Measurements from ENCODE around the gene AOPEP. TPM values are rescaled to one million over a fixed set of nuclear protein-coding genes. Genes with fewer than 3 reads are reported as not detected.

The AOPEP gene
- total RNA-seq, 6 experiments from 2014 or later: 36.6 to 110 (median 63.3) TPM

- WGBS (ENCODE audit: insufficient coverage, low coverage, low lambda C conversion rate, missing lambda C conversion rate): 30% methylated on average over 1 of the region's 1 CpG
- intact Hi-C loops (cut with DNase I): no loop called here
- Histone ChIP-seq H3K4me1 (peaks cover 0 to 40% (median 11%) of the 10 kb centered on the region in 4 donors), H3K27me3 (no peaks in the 10 kb centered on the region), H3K4me3 (no peak overlapping the region), H3K27ac (peak overlapping the region; percentile 11 to 20 (median 13)), H3K36me3 (peaks cover 4 to 67% (median 12%) of the 10 kb centered on the region in 4 donors), H3K9me3 (no peaks in the 10 kb centered on the region)
- ATAC-seq: peak in 2 of 4 donors; percentile 2 to 10
- no peak for DNase-seq
- no peak for TF ChIP-seq POLR2A (IDR thresholded peaks at IDR 0.05)
- TF ChIP-seq CTCF (IDR thresholded peaks at IDR 0.05): no peak
Measured at GRCh38 chr9:95076696-95077052, 350.2 kb downstream of the AOPEP start.

GRCh38 chr9:95077053-95077765, 350.7 kb downstream of the AOPEP start:
- H3K9me3 ChIP-seq: no peaks in the 10 kb centered on the region
- DNase-seq (no peak), ATAC-seq (peak; percentile 0 to 15 (median 8))
- H3K4me3 ChIP-seq: no peak overlapping the region
- peaks cover 10 to 73% (median 17%) of the 10 kb centered on the region in 4 donors for H3K36me3 ChIP-seq
- WGBS (ENCODE audit: insufficient coverage, low coverage, low lambda C conversion rate, missing lambda C conversion rate): 31% methylated on average over 7 of the region's 18 CpGs
- intact Hi-C loops (cut with DNase I): no loop called here
- no peaks in the 10 kb centered on the region for H3K27me3 ChIP-seq
- H3K27ac ChIP-seq: peak overlapping the region; percentile 11 to 20 (median 13)
- TF ChIP-seq POLR2A (IDR thresholded peaks at IDR 0.05): no peak
- H3K4me1 ChIP-seq: peaks cover 0 to 35% (median 11%) of the 10 kb centered on the region in 4 donors

DNA sequence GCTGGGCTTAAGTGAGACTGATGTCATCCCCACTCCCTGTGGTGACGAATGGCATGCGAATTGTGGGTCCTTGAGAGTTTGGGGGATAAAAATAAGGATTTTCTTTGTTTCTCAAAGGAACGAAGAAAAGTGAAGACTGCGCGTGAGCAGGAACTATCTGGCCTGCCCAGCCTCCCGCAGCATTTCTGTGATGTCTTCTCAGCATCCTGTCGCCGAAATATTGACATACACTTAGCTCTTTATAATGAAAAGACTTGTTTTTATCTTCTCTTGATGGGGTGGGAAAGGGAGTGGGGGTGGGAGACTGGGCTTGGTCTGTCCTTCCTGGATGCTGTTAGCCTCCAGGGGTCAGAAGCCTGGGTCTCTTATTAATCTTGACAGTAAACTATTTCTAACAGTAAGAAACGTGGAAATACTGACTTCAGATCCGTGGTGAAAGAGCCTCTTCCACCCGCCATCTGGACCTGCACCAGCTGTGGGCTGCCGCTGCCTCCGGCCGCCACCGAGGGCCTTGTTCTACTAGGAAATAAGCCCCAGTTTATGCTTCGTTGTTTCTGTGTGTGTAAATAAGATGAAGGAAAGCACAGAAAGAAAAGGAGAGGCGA, 351.4 kb downstream of the AOPEP start:
- H3K27ac ChIP-seq: peak overlapping the region in 1 of 3 donors; percentile 13
- peaks cover 14 to 79% (median 23%) of the 10 kb centered on the region in 4 donors for H3K36me3 ChIP-seq
- TF ChIP-seq POLR2A (IDR thresholded peaks at IDR 0.05) (no peak), CTCF (IDR thresholded peaks at IDR 0.05) (no peak)
- no peaks in the 10 kb centered on the region for H3K27me3 ChIP-seq
- no peak for DNase-seq
- no peak for ATAC-seq
- peaks cover 0 to 28% (median 11%) of the 10 kb centered on the region in 4 donors for H3K4me1 ChIP-seq
- WGBS (ENCODE audit: insufficient coverage, low coverage, low lambda C conversion rate, missing lambda C conversion rate): 68% methylated on average over 15 of the region's 17 CpGs
- intact Hi-C loops (cut with DNase I): no loop called here
- H3K4me3 ChIP-seq: no peak overlapping the region
- no peaks in the 10 kb centered on the region for H3K9me3 ChIP-seq

DNA sequence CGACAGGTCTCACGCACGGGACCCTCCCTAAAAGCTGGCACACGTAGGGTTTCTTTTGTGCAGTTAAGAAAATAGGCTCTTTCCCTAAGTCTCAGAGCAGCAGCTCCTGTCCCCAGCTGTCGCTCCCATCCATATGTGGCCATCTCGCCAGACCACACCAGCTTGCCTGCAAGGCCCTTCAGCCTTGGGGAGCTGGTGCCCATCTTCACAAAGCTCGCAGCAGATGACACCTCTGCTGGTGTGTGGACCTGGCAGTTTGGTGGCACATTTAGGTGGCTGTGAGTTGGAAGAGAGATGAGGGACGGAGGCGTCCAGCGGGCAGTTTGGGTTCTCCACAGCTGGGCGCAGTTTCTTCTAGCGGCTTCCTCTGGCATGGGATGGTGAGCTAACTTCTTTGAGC, 352.0 kb downstream of the AOPEP start:
- H3K4me1 ChIP-seq: peaks cover 0 to 23% (median 11%) of the 10 kb centered on the region in 4 donors
- no peak overlapping the region for H3K4me3 ChIP-seq
- no peaks in the 10 kb centered on the region for H3K9me3 ChIP-seq
- ATAC-seq: no peak
- H3K27ac ChIP-seq: no peak overlapping the region
- peaks cover 17 to 83% (median 25%) of the 10 kb centered on the region in 4 donors for H3K36me3 ChIP-seq
- intact Hi-C loops (cut with DNase I): no loop called here
- H3K27me3 ChIP-seq: no peaks in the 10 kb centered on the region
- 86% methylated on average over 4 of the region's 12 CpGs for WGBS (ENCODE audit: insufficient coverage, low coverage, low lambda C conversion rate, missing lambda C conversion rate)
- TF ChIP-seq POLR2A (IDR thresholded peaks at IDR 0.05) (no peak), CTCF (IDR thresholded peaks at IDR 0.05) (no peak)
- no peak for DNase-seq

GRCh38 chr9:95078939-95079338, 352.4 kb downstream of the AOPEP start:
- TF ChIP-seq CTCF (IDR thresholded peaks at IDR 0.05) (no peak), POLR2A (IDR thresholded peaks at IDR 0.05) (no peak)
- Histone ChIP-seq H3K27ac (no peak overlapping the region), H3K27me3 (no peaks in the 10 kb centered on the region), H3K36me3 (peaks cover 17 to 83% (median 27%) of the 10 kb centered on the region in 4 donors), H3K4me3 (no peak overlapping the region), H3K4me1 (peaks cover 0 to 22% (median 9%) of the 10 kb centered on the region in 4 donors), H3K9me3 (no peaks in the 10 kb centered on the region)
- intact Hi-C loops (cut with DNase I): no loop called here
- 41% methylated on average over 6 of the region's 6 CpGs for WGBS (ENCODE audit: insufficient coverage, low coverage, low lambda C conversion rate, missing lambda C conversion rate)
- no peak for ATAC-seq
- no peak for DNase-seq
